ENCODE data around the gene GUCD1.
"Not testable (repeated sequence)": the region's sequence is repeated elsewhere in the genome, so short reads cannot be mapped to it uniquely, and the experiment has no call there.

Gene GUCD1

GRCh38 chr22:24536089-24536488, 18.8 kb downstream of the GUCD1 start:
- in situ Hi-C loops (cut with MboI; ENCODE audit: low sequenced_read_pairs, unreplicated experiment) = no loop called here
- no peak for TF ChIP-seq CTCF (IDR thresholded peaks at IDR 0.05; ENCODE audit: borderline replicate concordance, control extremely low read depth, extremely low read depth, insufficient read depth, missing control alignments)
- no peak for DNase-seq (ENCODE audit: low spot score)

DNA sequence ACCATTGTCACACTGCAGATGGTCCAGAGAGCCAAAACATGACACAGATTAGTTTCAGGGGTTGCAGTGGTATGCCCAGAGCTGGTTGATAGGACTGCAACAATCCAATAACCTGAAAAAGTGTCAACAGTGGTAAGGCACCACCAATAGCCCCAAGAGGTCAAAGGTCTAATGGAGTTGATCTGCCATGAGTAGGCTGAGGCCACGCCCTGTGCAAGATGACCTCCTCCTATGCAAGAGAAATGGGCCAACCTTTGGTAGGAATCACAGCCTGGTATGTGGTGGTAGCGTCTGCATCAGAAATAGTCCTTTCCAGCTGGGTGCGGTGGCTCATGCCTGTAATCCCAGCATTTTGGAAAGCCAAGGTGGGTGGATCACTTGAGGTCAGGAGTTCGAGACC, 19.6 kb downstream of the GUCD1 start:
- in situ Hi-C loops (cut with MboI; ENCODE audit: low sequenced_read_pairs, unreplicated experiment) = no loop called here
- no peak for DNase-seq (ENCODE audit: low spot score)
- TF ChIP-seq CTCF (IDR thresholded peaks at IDR 0.05; ENCODE audit: borderline replicate concordance, control extremely low read depth, extremely low read depth, insufficient read depth, missing control alignments) = no peak

GRCh38 chr22:24532075-24532474, 22.9 kb downstream of the GUCD1 start:
- in situ Hi-C loops (cut with MboI; ENCODE audit: low sequenced_read_pairs, unreplicated experiment) = no loop called here
- no peak for TF ChIP-seq CTCF (IDR thresholded peaks at IDR 0.05; ENCODE audit: borderline replicate concordance, control extremely low read depth, extremely low read depth, insufficient read depth, missing control alignments)
- no peak for DNase-seq (ENCODE audit: low spot score)

GRCh38 chr22:24530968-24531367, 24.0 kb downstream of the GUCD1 start:
- DNase-seq (ENCODE audit: low spot score); in situ Hi-C loops (cut with MboI; ENCODE audit: low sequenced_read_pairs, unreplicated experiment): not testable (repeated sequence)

DNA sequence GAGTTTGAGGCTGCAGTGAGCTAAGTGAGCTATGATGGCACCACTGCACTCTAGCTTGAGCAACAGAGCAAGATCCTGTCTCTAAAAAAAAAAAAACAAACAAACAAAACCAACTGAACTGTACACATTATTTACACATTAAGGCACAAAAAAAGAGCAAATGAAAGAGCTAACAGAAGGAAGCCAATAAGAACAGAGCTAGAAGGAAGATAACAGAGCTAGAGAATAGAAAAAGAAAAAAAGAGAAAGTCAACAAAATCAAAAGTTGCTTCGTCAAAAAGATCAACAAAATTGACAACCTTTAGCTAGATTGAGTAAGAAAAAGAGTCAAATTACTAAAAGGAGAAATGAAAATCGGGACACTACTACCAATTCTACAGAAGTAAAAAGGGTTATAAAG, 25.0 kb downstream of the GUCD1 start:
- TF ChIP-seq CTCF (IDR thresholded peaks at IDR 0.05; ENCODE audit: borderline replicate concordance, control extremely low read depth, extremely low read depth, insufficient read depth, missing control alignments) = no peak
- in situ Hi-C loops (cut with MboI; ENCODE audit: low sequenced_read_pairs, unreplicated experiment) = no loop called here
- no peak for DNase-seq (ENCODE audit: low spot score)

- in situ Hi-C loops (cut with MboI; ENCODE audit: low sequenced_read_pairs, unreplicated experiment) = no loop called here
- no peak for TF ChIP-seq CTCF (IDR thresholded peaks at IDR 0.05; ENCODE audit: borderline replicate concordance, control extremely low read depth, extremely low read depth, insufficient read depth, missing control alignments)
- DNase-seq (ENCODE audit: low spot score) = no peak
Observed at GRCh38 chr22:24526191-24526590, 28.7 kb downstream of the GUCD1 start.

GRCh38 chr22:24525416-24526037, 29.4 kb downstream of the GUCD1 start:
- peak; percentile 83 for DNase-seq (ENCODE audit: low spot score)
- in situ Hi-C loops (cut with MboI; ENCODE audit: low sequenced_read_pairs, unreplicated experiment) = no loop called here

More at GRCh38 chr22:24525416-24526037, 29.4 kb downstream of the GUCD1 start:
- TF ChIP-seq CTCF (IDR thresholded peaks at IDR 0.05; ENCODE audit: borderline replicate concordance, control extremely low read depth, extremely low read depth, insufficient read depth, missing control alignments) = peak; percentile 83

All from GM13976 (cell line).